Keratinocyte (primary cell): ENCODE results near the gene ADAMTS9. TPM values are rescaled to one million over a fixed set of nuclear protein-coding genes. Genes with fewer than 3 reads are reported as not detected.

Source experiments
- DNase-seq: peaks from one replicate; pipeline ENCODE4 v3.0.0-alpha.2; 2011; ENCODE audit warnings: low read depth, missing footprints, low spot score
- FAIRE-seq: peaks from 2 replicates; lab custom pipeline; 2011; peaks lifted over from hg19 to GRCh38; lab: Jason Lieb, UNC
- H2AFZ ChIP-seq: 2 replicates; pipeline ENCODE4 v1.6.0; 2012; ENCODE audit warnings: low read length, control low read depth, inconsistent platforms; ENCODE audit not compliant: control insufficient read depth
- H3K27ac ChIP-seq: 2 replicates; pipeline ENCODE4 v1.5.1; 2011; ENCODE audit warnings: low read length; ENCODE audit not compliant: control insufficient read depth, insufficient read depth
- H3K27me3 ChIP-seq: 3 replicates; pipeline ENCODE4 v1.6.0; 2011; ENCODE audit warnings: low read length; ENCODE audit not compliant: control insufficient read depth, insufficient read depth; ENCODE audit errors: extremely low read depth
- H3K36me3 ChIP-seq, 2 experiments: 2 replicates in 1 of 2; 3 replicates in 1 of 2; pipeline ENCODE4 v1.5.1; 2011; ENCODE audit warnings: low read length in 2 of 2, mild to moderate bottlenecking in 1 of 2; ENCODE audit not compliant: control insufficient read depth in 2 of 2, insufficient read depth in 2 of 2; ENCODE audit errors: extremely low read depth in 1 of 2
- H3K4me1 ChIP-seq: 3 replicates; pipeline ENCODE4 v1.5.1; 2011; ENCODE audit warnings: low read length; ENCODE audit not compliant: control insufficient read depth, insufficient read depth; ENCODE audit errors: extremely low read depth
- H3K4me2 ChIP-seq: 3 replicates; pipeline ENCODE4 v1.6.0; 2011; ENCODE audit warnings: low read depth, low read length; ENCODE audit not compliant: control insufficient read depth, insufficient read depth; ENCODE audit errors: extremely low read depth
- H3K4me3 ChIP-seq, 3 experiments: fragments of 200-600 bp in 1 of 3; sonication (generic) in 1 of 3; 2 replicates in 2 of 3; 3 replicates in 1 of 3; pipeline ENCODE4 v1.5.1; 2011 to 2016; ENCODE audit warnings: low read length in 3 of 3, mild to moderate bottlenecking in 3 of 3, control low read depth in 2 of 3, inconsistent platforms in 1 of 3, low read depth in 1 of 3, mixed read lengths in 1 of 3, mixed run types in 1 of 3, moderate library complexity in 1 of 3; ENCODE audit not compliant: control insufficient read depth in 2 of 3, insufficient read depth in 2 of 3; ENCODE audit errors: extremely low read depth in 1 of 3
- H3K79me2 ChIP-seq: 2 replicates; pipeline ENCODE4 v1.6.0; 2012; ENCODE audit warnings: low read length; ENCODE audit not compliant: control insufficient read depth, insufficient read depth
- H3K9ac ChIP-seq: 3 replicates; pipeline ENCODE4 v1.6.0; 2011; ENCODE audit warnings: low read length; ENCODE audit not compliant: control insufficient read depth, insufficient read depth; ENCODE audit errors: extremely low read depth
- H3K9me1 ChIP-seq: 3 replicates; pipeline ENCODE4 v1.6.0; 2011; ENCODE audit warnings: low read length; ENCODE audit not compliant: control insufficient read depth, insufficient read depth; ENCODE audit errors: extremely low read depth
- H3K9me3 ChIP-seq: 2 replicates; pipeline ENCODE4 v1.5.1; 2012; ENCODE audit warnings: low read depth, low read length; ENCODE audit not compliant: control insufficient read depth
- H4K20me1 ChIP-seq: 3 replicates; pipeline ENCODE4 v1.6.0; 2011; ENCODE audit warnings: low read length; ENCODE audit not compliant: control insufficient read depth, insufficient read depth; ENCODE audit errors: extremely low read depth
- EZH2 ChIP-seq: IDR thresholded peaks from one replicate; pipeline ENCODE4 v1.6.1; 2012; ENCODE audit warnings: inconsistent platforms, mild to moderate bottlenecking, low read length, moderate library complexity
- dilution Hi-C: fragments of 300-500 bp; cut with MboI; formaldehyde crosslinking; loops from one replicate; pipeline ENCODE4 v1.7.0; 2020; ENCODE audit warnings: low sequenced_read_pairs; ENCODE audit not compliant: extremely low pct_ligation_motif_present
- polyA plus RNA-seq, 5 experiments: library from polyadenylated mRNA; depleted of rRNA in 3 of 5; stranded (reverse) in 3 of 5; stranded (forward) in 1 of 5; unstranded in 1 of 5; fragments of >200 nt; gene quantifications; 1 replicate in 1 of 5; 2 replicates in 3 of 5; 3 replicates in 1 of 5; pipeline versions ENCODE4 v1.2.1 to v1.2.3, GENCODE V29; 2011 to 2012; ENCODE audit warnings: missing spikeins in 2 of 5, low read depth in 1 of 5, low replicate concordance in 1 of 5
- TF ChIP-seq, protein P1 (sequence below), 3 experiments: IDR thresholded peaks in 1 of 3; conservative IDR thresholded peaks in 1 of 3; optimal IDR thresholded peaks in 1 of 3; 2 replicates in 2 of 3; 3 replicates in 1 of 3; pipeline versions ENCODE3 to v1.5.1; 2011; ENCODE audit warnings: low read length in 3 of 3, mild to moderate bottlenecking in 3 of 3, moderate library complexity in 2 of 3, control low read depth in 1 of 3, inconsistent platforms in 1 of 3; ENCODE audit not compliant: insufficient read depth in 2 of 3; ENCODE audit errors: extremely low read depth in 1 of 3

ADAMTS9 gene
- polyA plus RNA-seq, 1 donor (not counting 4 experiments of a cell fraction or from before 2014, with no cell fraction given), result 0.43 TPM

DNA sequence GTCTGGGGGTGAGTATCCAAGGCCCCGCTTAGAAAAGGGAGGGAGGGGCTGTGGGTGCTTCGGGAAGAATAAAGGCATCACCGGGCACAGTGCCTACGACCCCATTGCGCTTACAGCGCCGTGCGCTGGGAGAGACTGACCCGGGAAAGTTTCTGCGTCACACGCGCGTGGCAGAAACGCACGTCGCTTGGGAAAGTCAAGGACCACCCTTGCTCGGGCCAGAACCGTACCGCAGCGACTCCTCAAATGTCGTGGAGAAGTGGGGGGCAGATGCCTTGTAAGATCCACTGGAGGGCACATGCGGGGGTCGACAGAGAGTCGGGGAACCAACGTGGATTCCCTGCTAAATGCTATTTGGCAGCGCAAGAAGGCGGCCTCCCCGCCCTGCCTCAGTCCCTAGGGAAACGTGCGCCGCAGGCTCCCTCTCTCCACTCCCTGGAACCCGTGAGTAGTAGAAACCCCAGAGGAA, 2.4 kb downstream of the ADAMTS9 start:
- TF ChIP-seq, protein P1, sequence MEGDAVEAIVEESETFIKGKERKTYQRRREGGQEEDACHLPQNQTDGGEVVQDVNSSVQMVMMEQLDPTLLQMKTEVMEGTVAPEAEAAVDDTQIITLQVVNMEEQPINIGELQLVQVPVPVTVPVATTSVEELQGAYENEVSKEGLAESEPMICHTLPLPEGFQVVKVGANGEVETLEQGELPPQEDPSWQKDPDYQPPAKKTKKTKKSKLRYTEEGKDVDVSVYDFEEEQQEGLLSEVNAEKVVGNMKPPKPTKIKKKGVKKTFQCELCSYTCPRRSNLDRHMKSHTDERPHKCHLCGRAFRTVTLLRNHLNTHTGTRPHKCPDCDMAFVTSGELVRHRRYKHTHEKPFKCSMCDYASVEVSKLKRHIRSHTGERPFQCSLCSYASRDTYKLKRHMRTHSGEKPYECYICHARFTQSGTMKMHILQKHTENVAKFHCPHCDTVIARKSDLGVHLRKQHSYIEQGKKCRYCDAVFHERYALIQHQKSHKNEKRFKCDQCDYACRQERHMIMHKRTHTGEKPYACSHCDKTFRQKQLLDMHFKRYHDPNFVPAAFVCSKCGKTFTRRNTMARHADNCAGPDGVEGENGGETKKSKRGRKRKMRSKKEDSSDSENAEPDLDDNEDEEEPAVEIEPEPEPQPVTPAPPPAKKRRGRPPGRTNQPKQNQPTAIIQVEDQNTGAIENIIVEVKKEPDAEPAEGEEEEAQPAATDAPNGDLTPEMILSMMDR (optimal IDR thresholded peaks at IDR 0.05 in 1 of 3, IDR thresholded peaks at IDR 0.05 in 1 of 3, conservative IDR thresholded peaks at IDR 0.05 in 1 of 3; ENCODE audit: extremely low read depth in 1 of 3, insufficient read depth in 2 of 3, low read length in 3 of 3), result no peak
- no peak for TF ChIP-seq EZH2
- no peaks in the 10 kb centered on the region for H3K36me3 ChIP-seq
- peak overlapping the region; percentile 97 for H2AFZ ChIP-seq
- no peaks in the 10 kb centered on the region for H3K79me2 ChIP-seq
- H3K27me3 ChIP-seq, result peaks cover 18% of the 10 kb centered on the region
- peak overlapping the region; percentile 37 to 83 (median 81) for H3K4me3 ChIP-seq
- dilution Hi-C loops, result no loop called here
- FAIRE-seq (no peak), DNase-seq (no peak)
- H4K20me1 ChIP-seq, result no peaks in the 10 kb centered on the region
- H3K9ac ChIP-seq, result peak overlapping the region; percentile 66
- peaks cover 19% of the 10 kb centered on the region for H3K4me1 ChIP-seq
- H3K27ac ChIP-seq, result no peak overlapping the region
- H3K9me1 ChIP-seq, result no peaks in the 10 kb centered on the region
- peak overlapping the region; percentile 97 for H3K4me2 ChIP-seq
- no peaks in the 10 kb centered on the region for H3K9me3 ChIP-seq

DNA sequence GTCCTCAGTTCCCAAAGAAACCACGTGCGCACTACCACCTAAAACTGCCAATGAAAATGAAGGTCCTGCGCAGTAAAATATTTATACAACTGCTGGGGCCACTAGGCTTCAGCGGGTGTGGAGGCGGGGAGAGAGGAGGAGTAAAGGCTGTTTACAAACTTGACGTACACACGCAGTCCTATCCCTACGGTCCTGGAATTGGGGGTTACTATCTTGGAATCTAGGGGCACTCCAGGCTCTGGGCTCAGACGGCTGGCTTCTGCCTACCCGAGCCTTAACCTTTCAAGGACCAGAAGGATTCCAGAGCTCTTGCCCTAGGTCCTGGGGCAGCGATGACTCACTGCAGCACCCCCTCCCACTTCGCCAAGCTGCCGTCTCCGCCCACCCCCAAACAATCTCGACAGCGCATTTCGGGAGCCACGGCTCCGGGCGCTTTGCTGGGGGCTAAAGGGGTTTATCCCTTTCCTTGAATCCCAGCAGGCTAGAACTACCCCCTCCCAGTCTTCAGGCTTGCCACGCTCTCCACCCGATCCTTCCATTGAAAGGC, 3.0 kb downstream of the ADAMTS9 start:
- no peaks in the 10 kb centered on the region for H3K9me1 ChIP-seq
- FAIRE-seq (no peak), DNase-seq (no peak)
- no peak for TF ChIP-seq EZH2
- peak overlapping the region; percentile 97 for H3K4me2 ChIP-seq
- H3K4me1 ChIP-seq, result peaks cover 19% of the 10 kb centered on the region
- no peaks in the 10 kb centered on the region for H3K9me3 ChIP-seq
- peak overlapping the region; percentile 37 to 83 (median 81) for H3K4me3 ChIP-seq
- dilution Hi-C loops, result no loop called here
- H3K27ac ChIP-seq, result no peak overlapping the region
- H3K36me3 ChIP-seq, result no peaks in the 10 kb centered on the region
- no peaks in the 10 kb centered on the region for H4K20me1 ChIP-seq
- no peaks in the 10 kb centered on the region for H3K79me2 ChIP-seq
- peak overlapping the region; percentile 66 for H3K9ac ChIP-seq
- H2AFZ ChIP-seq, result peak overlapping the region; percentile 97
- peaks cover 18% of the 10 kb centered on the region for H3K27me3 ChIP-seq

DNA sequence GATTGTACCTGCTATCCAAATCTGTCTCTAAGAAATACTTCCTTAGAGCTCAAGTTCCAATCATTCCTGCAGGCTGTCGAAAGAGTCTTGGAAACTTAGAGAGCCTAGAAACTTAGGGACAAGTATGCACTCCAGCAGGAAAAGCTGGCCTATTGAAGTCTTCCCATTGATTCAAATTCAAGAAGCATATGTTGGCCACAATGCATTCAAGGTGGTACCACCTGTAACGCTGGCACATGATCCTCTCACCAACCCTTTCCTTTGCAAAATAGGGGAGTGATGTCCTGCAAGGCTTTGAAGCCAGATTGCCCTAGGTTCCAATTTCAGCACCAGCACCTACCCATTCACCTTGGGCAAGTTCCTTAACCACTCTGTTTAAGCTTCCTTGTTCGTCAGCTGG, 6.0 kb downstream of the ADAMTS9 start:
- TF ChIP-seq, protein P1 (optimal IDR thresholded peaks at IDR 0.05 in 1 of 3, IDR thresholded peaks at IDR 0.05 in 1 of 3, conservative IDR thresholded peaks at IDR 0.05 in 1 of 3; ENCODE audit: extremely low read depth in 1 of 3, insufficient read depth in 2 of 3, low read length in 3 of 3), result no peak
- no peak for TF ChIP-seq EZH2
- Histone ChIP-seq H3K36me3 (no peaks in the 10 kb centered on the region), H3K9ac (no peak overlapping the region), H3K27me3 (peaks cover 9% of the 10 kb centered on the region), H3K27ac (no peak overlapping the region), H3K9me3 (no peaks in the 10 kb centered on the region), H3K9me1 (no peaks in the 10 kb centered on the region), H3K4me2 (no peak overlapping the region), H3K79me2 (no peaks in the 10 kb centered on the region), H3K4me3 (no peak overlapping the region), H3K4me1 (peaks cover 15% of the 10 kb centered on the region), H2AFZ (no peak overlapping the region), H4K20me1 (no peaks in the 10 kb centered on the region)
- dilution Hi-C loops, result no loop called here
- DNase-seq, result no peak
- FAIRE-seq, result no peak
